Heart right ventricle (tissue), 16 donors: ENCODE results near the gene ACSF2. TPM values are rescaled to one million over a fixed set of nuclear protein-coding genes. Genes with fewer than 3 reads are reported as not detected.
A peak's percentile ranks its signal among the peaks of the same experiment; 100 is the strongest.

Experiments used
- ATAC-seq, 8 donors: fragments of 200-7000 bp; cut with Tn5 transposase; one replicate each; pipeline ENCODE4 v1.9.1; 2020; ENCODE audit warnings: mild to moderate bottlenecking in 8 of 8, moderate library complexity in 8 of 8, moderate number of reproducible peaks in 1 of 8
- DNase-seq, 2 donors: peaks; one replicate each; pipeline ENCODE4 v3.0.0-alpha.2; 2020
- H3K27ac ChIP-seq, 10 donors: fragments of 200-600 bp; sonication (generic) in 2 of 10; one replicate each; pipeline versions ENCODE4 v1.5.0 to v1.8.0; 2020 to 2022; ENCODE audit warnings: mild to moderate bottlenecking in 3 of 10
- H3K27me3 ChIP-seq, 7 donors: fragments of 200-600 bp; one replicate each; pipeline ENCODE4 v1.8.0; 2021 to 2022; ENCODE audit warnings: mild to moderate bottlenecking in 2 of 7
- H3K36me3 ChIP-seq, 9 donors: fragments of 200-600 bp; sonication (generic) in 1 of 9; one replicate each; pipeline versions ENCODE4 v1.5.0 to v1.8.0; 2020 to 2022; ENCODE audit warnings: mild to moderate bottlenecking in 2 of 9
- H3K4me1 ChIP-seq, 9 donors: fragments of 200-600 bp; sonication (generic) in 1 of 9; one replicate each; pipeline versions ENCODE4 v1.5.0 to v1.8.0; 2020 to 2022; ENCODE audit warnings: mild to moderate bottlenecking in 4 of 9
- H3K4me3 ChIP-seq, 10 donors: fragments of 200-600 bp; sonication (generic) in 2 of 10; one replicate each; pipeline versions ENCODE4 v1.5.0 to v1.8.0; 2020 to 2022; ENCODE audit warnings: mild to moderate bottlenecking in 7 of 10, moderate library complexity in 2 of 10
- H3K9me3 ChIP-seq, 11 donors: fragments of 200-600 bp in 10 of 11; sonication (generic) in 2 of 11; one replicate each; pipeline versions ENCODE4 v1.5.0 to v1.8.0; 2013 to 2022; ENCODE audit warnings: mild to moderate bottlenecking in 2 of 11, control low read depth in 1 of 11, moderate library complexity in 1 of 11
- WGBS, 2 donors: extraction: QIAGEN DNeasy Blood & Tissue Kit; methylation state at CpG; one replicate each; pipeline ENCODE4 v1.1.7; 2013; ENCODE audit warnings: inconsistent platforms in 1 of 2; 5-methylcytosine and 5-hydroxymethylcytosine counted together
- intact Hi-C, 10 donors: fragments of 100-400 bp; cut with DNase I; formaldehyde crosslinking; loops; one replicate each; pipeline versions ENCODE4 v1.11.1 to v1.14.2; 2022
- polyA plus RNA-seq, 2 donors: library from polyadenylated mRNA; stranded (reverse); fragments of 200-250 nt; gene quantifications; one replicate each; pipeline ENCODE4 v1.2.3, GENCODE V29; 2013
- total RNA-seq, 10 donors: library from RNA; stranded (reverse); fragmentation: NEBNext Ultra II Directional in 3 of 10; extraction: Animal tissue kit (Norgen Biotek cat#: 25700) in 3 of 10; gene quantifications; one replicate each; pipeline versions ENCODE4 v1.2.1 to v1.2.4, GENCODE V29; 2021 to 2023
- TF ChIP-seq, protein P1 (sequence below), 9 donors: fragments of 200-600 bp; sonication (generic) in 2 of 9; IDR thresholded peaks; one replicate each; pipeline versions ENCODE4 v1.5.0 to v1.8.0; 2021 to 2022; ENCODE audit warnings: antibody characterized with exemption in 9 of 9, mild to moderate bottlenecking in 5 of 9, moderate library complexity in 1 of 9
- donor health status: Arrhythmogenic right ventricular cardiomyopathy.
- donor health status: ischemic (EF 13 %, LVEDD 7.1; RV severe dilation, severe dysfunction).
- donor health status: healthy with polysubstance abuse.
- donor health status: DM: no; HTN: yes; CAD: no.
- donor health status: DM: no; HTN: no; CAD: no.
- donor health status: ischemic (EF 25% LVEDD 6.9; RV normal size, moderate dysfunction).
- donor health status: ischemic (EF 25% LVEDD 5.7; RV mildly dilated, moderate dysfunction).
- donor health status: healthy.
- donor health status: DM: yes; HTN: yes; CAD: no.
- donor health status: Ischemic cardiomyopathy.
- donor health status: ischemic (EF 35%, LVEDD 5.7; RV mildly dilated, moderate dysfunction).
- donor health status: nonischemic (EF 11% LVEDD 7.7; RV severe dilation, severe dysfunction).
- donor health status: DM: yes; HTN: yes; CAD: no.
- donor health status: PGD.
- donor health status: ischemic (EF 29% LVEDD 5.4; RV normal size, mild dysfunction).
- donor health status: nonischemic (EF 23%, LVEDD 6.1; RV moderate dilation, normal function).

The ACSF2 gene
- total and polyA plus RNA-seq, 12 donors = 7.9 to 45.0 (median 19.7) TPM

DNA sequence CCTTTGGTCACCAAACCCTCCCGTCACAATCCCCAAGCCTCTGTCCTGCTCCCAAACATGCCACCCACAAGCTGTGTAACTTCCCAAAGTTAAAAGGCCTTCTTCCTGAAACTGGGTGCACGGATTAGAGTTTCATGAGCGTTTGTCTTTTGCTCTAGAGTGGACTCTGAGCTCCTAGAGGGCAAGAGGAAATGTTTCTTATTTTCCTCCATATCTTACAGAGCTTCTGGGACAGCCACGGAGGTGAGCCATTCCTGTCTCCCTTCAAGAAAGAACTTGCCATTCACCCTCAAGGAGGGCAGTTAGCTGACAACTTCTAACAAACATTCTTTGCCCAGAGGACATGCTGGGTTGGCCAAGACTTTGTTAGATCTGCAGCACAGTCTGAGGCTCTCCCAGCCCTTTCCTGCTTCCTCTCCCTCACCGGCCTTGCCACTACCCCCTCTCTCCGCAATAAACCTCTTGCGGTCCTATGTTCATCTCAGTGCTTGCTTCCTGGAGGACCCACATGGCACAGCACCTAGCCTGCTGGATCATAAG is 79.6 kb downstream of the ACSF2 start:
- no peaks in the 10 kb centered on the region for H3K27me3 ChIP-seq
- TF ChIP-seq, protein P1, sequence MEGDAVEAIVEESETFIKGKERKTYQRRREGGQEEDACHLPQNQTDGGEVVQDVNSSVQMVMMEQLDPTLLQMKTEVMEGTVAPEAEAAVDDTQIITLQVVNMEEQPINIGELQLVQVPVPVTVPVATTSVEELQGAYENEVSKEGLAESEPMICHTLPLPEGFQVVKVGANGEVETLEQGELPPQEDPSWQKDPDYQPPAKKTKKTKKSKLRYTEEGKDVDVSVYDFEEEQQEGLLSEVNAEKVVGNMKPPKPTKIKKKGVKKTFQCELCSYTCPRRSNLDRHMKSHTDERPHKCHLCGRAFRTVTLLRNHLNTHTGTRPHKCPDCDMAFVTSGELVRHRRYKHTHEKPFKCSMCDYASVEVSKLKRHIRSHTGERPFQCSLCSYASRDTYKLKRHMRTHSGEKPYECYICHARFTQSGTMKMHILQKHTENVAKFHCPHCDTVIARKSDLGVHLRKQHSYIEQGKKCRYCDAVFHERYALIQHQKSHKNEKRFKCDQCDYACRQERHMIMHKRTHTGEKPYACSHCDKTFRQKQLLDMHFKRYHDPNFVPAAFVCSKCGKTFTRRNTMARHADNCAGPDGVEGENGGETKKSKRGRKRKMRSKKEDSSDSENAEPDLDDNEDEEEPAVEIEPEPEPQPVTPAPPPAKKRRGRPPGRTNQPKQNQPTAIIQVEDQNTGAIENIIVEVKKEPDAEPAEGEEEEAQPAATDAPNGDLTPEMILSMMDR (IDR thresholded peaks at IDR 0.05) = no peak
- H3K4me1 ChIP-seq = peaks cover 0 to 17% (median 12%) of the 10 kb centered on the region in 9 donors
- DNase-seq (no peak), ATAC-seq (no peak)
- H3K27ac ChIP-seq = no peak overlapping the region
- no peaks in the 10 kb centered on the region for H3K36me3 ChIP-seq
- H3K4me3 ChIP-seq = no peak overlapping the region
- intact Hi-C loops = no loop called here
- WGBS, 2 donors = 65 to 71% methylated on average over 7 of the region's 7 CpGs
- H3K9me3 ChIP-seq = no peaks in the 10 kb centered on the region

DNA sequence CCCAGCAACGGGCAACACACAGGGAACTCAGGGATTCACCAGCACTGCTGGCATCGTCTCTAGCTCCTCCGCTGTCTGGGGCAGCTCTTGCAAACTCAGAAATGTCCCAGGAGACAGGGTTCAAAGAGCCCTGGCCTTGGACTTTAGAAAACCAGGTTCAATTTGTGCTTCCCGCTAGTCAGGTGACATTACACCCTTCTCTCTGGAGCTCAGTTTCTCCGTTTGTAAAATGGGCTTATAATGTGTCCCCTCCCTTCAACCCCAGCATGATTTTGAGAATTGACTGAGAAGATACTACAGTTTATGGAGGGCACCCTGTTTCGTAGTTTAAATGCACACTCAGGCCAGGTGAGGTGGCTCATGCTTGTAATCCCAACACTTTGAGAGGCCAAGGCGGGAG is 80.3 kb downstream of the ACSF2 start:
- Histone ChIP-seq H3K27ac (no peak overlapping the region), H3K27me3 (no peaks in the 10 kb centered on the region), H3K4me3 (no peak overlapping the region), H3K36me3 (no peaks in the 10 kb centered on the region), H3K4me1 (peaks cover 0 to 22% (median 12%) of the 10 kb centered on the region in 9 donors), H3K9me3 (no peaks in the 10 kb centered on the region)
- ATAC-seq (no peak), DNase-seq (no peak)
- intact Hi-C loops = no loop called here
- WGBS, 2 donors = 78 to 80% methylated on average over 7 of the region's 7 CpGs
- TF ChIP-seq, protein P1 (IDR thresholded peaks at IDR 0.05) = no peak

DNA sequence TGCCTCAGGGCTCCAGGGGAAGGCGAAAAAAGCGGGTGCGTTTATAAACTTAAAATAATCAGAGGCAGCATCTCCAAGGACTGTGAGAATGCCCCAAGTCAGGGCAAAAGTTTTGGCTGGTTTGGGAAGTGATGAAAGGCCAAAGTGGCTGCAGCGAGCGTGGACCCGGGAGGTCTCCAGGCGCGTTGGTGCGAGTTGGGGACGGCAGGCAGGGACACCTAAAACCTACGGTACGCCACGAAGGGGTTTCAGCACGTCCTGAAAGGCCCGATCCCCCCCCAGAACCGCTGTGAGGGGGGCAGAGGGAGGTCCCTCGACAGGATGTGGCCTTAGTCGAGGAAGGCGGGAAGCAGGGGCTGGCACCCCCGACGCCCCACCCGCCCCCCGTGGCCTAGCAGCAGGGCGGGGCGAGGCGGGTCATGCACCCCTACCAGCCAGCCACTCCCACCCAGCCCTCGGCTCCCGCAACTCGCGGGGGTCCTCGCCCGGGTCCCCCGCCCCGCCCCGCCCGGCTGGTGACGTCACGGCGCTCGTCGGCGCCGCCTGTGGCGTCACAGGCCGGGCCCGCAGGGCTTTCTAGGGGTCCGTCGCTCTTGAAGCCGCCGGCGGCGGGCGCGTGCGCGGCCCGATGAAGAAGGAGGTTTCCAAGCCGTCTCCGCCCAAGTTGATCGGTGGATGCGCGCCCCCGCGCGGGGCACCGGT is 82.0 kb downstream of the ACSF2 start, which contains the start of gene MYCBPAP:
Gene MYCBPAP, plus strand, starts transcription at position 569 of the 702 bp plus-strand sequence. CDS start 236 bp downstream, outside the sequence.
- ATAC-seq = peak; percentile 78 to 93 (median 89)

More for the DNA sequence above, 82.0 kb downstream of the ACSF2 start, which contains the start of gene MYCBPAP:
- 7 to 8% methylated on average over 66 of the region's 66 CpGs for WGBS, 2 donors
- Histone ChIP-seq H3K27me3 (no peaks in the 10 kb centered on the region), H3K4me3 (peak within 1 kb of the TSS; percentile 46 to 75 (median 67)), H3K9me3 (no peaks in the 10 kb centered on the region), H3K4me1 (peaks cover 0 to 22% (median 13%) of the 10 kb centered on the region in 9 donors), H3K27ac (peak within 1 kb of the TSS in 9 of 10 donors; percentile 40 to 87 (median 79)), H3K36me3 (no peaks in the 10 kb centered on the region)
- peak; percentile 86 to 89 for DNase-seq
- TF ChIP-seq, protein P1 (IDR thresholded peaks at IDR 0.05) = peak in 4 of 9 donors; percentile 32 to 44 (median 42)
- intact Hi-C loops = no loop called here
